Left ventricle myocardium inferior (tissue), 1 donor: ENCODE measurements around the gene PRR30. TPM values are rescaled to one million over a fixed set of nuclear protein-coding genes. Genes with fewer than 3 reads are reported as not detected.

Experiments
- DNase-seq: peaks from one replicate; pipeline ENCODE4 v3.0.0-alpha.2; 2020
- H3K27ac ChIP-seq: fragments of 200-600 bp; replicated peaks from 2 replicates; pipeline ENCODE4 v1.8.0; 2021
- H3K27me3 ChIP-seq: fragments of 200-600 bp; 2 replicates; pipeline ENCODE4 v1.8.0; 2021; ENCODE audit warnings: low read depth
- H3K36me3 ChIP-seq: fragments of 200-600 bp; 2 replicates; pipeline ENCODE4 v1.8.0; 2021
- H3K4me1 ChIP-seq: fragments of 200-600 bp; 2 replicates; pipeline ENCODE4 v1.8.0; 2021
- H3K4me3 ChIP-seq: fragments of 200-600 bp; 2 replicates; pipeline ENCODE4 v1.8.0; 2021; ENCODE audit warnings: mild to moderate bottlenecking, moderate library complexity
- H3K9me3 ChIP-seq: fragments of 200-600 bp; replicated peaks from 2 replicates; pipeline ENCODE4 v1.8.0; 2021
- intact Hi-C: fragments of 100-400 bp; cut with micrococcal nuclease; formaldehyde crosslinking; loops from one replicate; pipeline ENCODE4 v1.11.0; 2022
- total RNA-seq: library from RNA; stranded (reverse); fragmentation: NEBNext Ultra II Directional; extraction: Animal tissue kit (Norgen Biotek cat#: 25700); gene quantifications from one replicate; pipeline ENCODE4 v1.2.1, GENCODE V29; 2021
- TF ChIP-seq, protein P1 (sequence below): fragments of 200-600 bp; IDR thresholded peaks from 2 replicates; pipeline ENCODE4 v1.8.0; 2021; ENCODE audit warnings: antibody characterized with exemption, mild to moderate bottlenecking, borderline replicate concordance
- donor health status: DM: no; HTN: yes; CAD: no; lungs with severe emphysema.

Gene PRR30
- total RNA-seq, 1 donor from 2014 or later = not detected

GRCh38 chr2:27171351-27171848, 32.2 kb upstream of the PRR30 start:
- no peaks in the 10 kb centered on the region for H3K9me3 ChIP-seq
- peaks cover 30% of the 10 kb centered on the region for H3K27me3 ChIP-seq
- TF ChIP-seq, protein P1, sequence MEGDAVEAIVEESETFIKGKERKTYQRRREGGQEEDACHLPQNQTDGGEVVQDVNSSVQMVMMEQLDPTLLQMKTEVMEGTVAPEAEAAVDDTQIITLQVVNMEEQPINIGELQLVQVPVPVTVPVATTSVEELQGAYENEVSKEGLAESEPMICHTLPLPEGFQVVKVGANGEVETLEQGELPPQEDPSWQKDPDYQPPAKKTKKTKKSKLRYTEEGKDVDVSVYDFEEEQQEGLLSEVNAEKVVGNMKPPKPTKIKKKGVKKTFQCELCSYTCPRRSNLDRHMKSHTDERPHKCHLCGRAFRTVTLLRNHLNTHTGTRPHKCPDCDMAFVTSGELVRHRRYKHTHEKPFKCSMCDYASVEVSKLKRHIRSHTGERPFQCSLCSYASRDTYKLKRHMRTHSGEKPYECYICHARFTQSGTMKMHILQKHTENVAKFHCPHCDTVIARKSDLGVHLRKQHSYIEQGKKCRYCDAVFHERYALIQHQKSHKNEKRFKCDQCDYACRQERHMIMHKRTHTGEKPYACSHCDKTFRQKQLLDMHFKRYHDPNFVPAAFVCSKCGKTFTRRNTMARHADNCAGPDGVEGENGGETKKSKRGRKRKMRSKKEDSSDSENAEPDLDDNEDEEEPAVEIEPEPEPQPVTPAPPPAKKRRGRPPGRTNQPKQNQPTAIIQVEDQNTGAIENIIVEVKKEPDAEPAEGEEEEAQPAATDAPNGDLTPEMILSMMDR = no peak
- DNase-seq = no peak
- H3K27ac ChIP-seq = no peak overlapping the region
- H3K4me1 ChIP-seq = peaks cover 5% of the 10 kb centered on the region
- intact Hi-C loops = no loop called here
- no peaks in the 10 kb centered on the region for H3K36me3 ChIP-seq
- H3K4me3 ChIP-seq = no peak overlapping the region

GRCh38 chr2:27170581-27171337, 31.5 kb upstream of the PRR30 start:
- Histone ChIP-seq H3K27ac (no peak overlapping the region), H3K36me3 (no peaks in the 10 kb centered on the region), H3K4me1 (peaks cover 5% of the 10 kb centered on the region), H3K4me3 (no peak overlapping the region), H3K27me3 (peaks cover 25% of the 10 kb centered on the region), H3K9me3 (no peaks in the 10 kb centered on the region)
- TF ChIP-seq, protein P1 = no peak
- intact Hi-C loops = no loop called here
- no peak for DNase-seq

GRCh38 chr2:27164960-27165763, 26.0 kb upstream of the PRR30 start:
- Histone ChIP-seq H3K27me3 (peaks cover 10% of the 10 kb centered on the region), H3K27ac (no peak overlapping the region), H3K9me3 (no peaks in the 10 kb centered on the region), H3K36me3 (no peaks in the 10 kb centered on the region), H3K4me3 (no peak overlapping the region), H3K4me1 (peaks cover 3% of the 10 kb centered on the region)
- DNase-seq = no peak
- intact Hi-C loops = no loop called here
- TF ChIP-seq, protein P1 = no peak

DNA sequence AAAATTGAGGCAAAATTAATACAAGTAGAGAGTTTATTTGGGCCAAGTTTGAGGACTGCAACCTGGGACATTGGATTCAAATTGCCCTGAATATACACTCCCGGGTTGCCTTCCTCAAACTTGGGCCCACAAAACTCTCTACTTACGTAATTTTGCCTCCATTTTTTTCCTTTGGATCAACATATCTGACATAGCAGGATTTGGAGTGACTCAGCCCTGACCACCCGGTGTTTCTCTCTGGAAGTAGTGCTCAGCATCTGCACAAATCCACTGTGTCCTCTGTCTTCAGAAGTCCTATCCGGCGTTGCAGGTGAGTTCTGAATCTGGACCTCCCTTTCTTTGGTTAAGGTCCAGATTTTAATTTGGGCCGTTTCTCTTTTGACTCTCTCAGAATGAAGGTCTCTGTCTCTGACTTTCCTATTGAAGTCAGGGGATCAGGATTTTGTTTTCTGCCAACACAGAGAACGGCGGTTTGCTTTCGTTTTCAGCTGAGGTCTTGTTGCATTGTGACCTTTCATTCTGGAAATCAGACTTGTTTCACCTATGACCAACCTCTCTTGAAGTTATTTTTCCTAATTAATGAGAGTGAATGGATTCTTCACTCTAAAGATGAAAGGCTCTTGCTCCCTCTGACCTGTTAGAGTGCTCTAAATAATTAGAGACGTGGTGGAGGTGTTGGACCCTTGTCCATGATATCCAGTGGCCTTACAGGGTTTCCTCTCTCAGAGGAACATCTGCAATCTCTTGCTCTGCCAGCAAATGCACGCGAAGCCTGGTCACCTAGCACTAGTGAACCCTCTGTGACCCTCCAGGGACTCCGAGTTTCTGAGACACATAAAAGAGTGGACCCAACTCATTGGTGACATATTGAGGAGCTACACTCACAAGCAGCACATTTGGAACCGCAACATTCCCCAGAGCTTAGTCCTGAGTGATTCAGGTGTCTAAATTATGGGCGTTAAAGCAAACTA, 23.2 kb upstream of the PRR30 start:
- no peak for DNase-seq
- no peaks in the 10 kb centered on the region for H3K4me1 ChIP-seq
- no peak overlapping the region for H3K27ac ChIP-seq
- TF ChIP-seq, protein P1 = no peak
- H3K27me3 ChIP-seq = no peaks in the 10 kb centered on the region
- no peaks in the 10 kb centered on the region for H3K36me3 ChIP-seq
- no peaks in the 10 kb centered on the region for H3K9me3 ChIP-seq
- no peak overlapping the region for H3K4me3 ChIP-seq
- intact Hi-C loops = no loop called here

- TF ChIP-seq, protein P1 = no peak
- Histone ChIP-seq H3K27me3 (no peaks in the 10 kb centered on the region), H3K36me3 (no peaks in the 10 kb centered on the region), H3K27ac (no peak overlapping the region), H3K4me1 (no peaks in the 10 kb centered on the region), H3K9me3 (no peaks in the 10 kb centered on the region), H3K4me3 (no peak overlapping the region)
- intact Hi-C loops = no loop called here
- DNase-seq = no peak
These were observed 21.0 kb upstream of the PRR30 start for GRCh38 chr2:27160191-27160590.
